Calu3 (cell line): Measurements from ENCODE around the gene BBS10. TPM values are rescaled to one million over a fixed set of nuclear protein-coding genes. Genes with fewer than 3 reads are reported as not detected.
A peak's percentile ranks its signal among the peaks of the same experiment; 100 is the strongest.
"Not testable (repeated sequence)": the region's sequence is repeated elsewhere in the genome, so short reads cannot be mapped to it uniquely, and the experiment has no call there.

ENCODE experiments used
- BruUV-seq: library from RNA; stranded (reverse); fragments of 400-500 nt; replicated peaks from 2 replicates; lab custom pipeline; 2021; lab: Mats Ljungman, UMichigan
- CTCF ChIA-PET: fragments of 300-600 bp; sonication (Branson Sonifier 250); formaldehyde crosslinking; loops from one replicate; lab custom pipeline; 2022; ENCODE audit warnings: antibody characterized with exemption; lab: Charles Lee
- DNase-seq: peaks from one replicate; pipeline ENCODE4 v3.0.0; 2022
- H3K27ac Mint-ChIP-seq: one replicate; pipeline ENCODE4 v1.8.0; 2022; ENCODE audit warnings: mixed read lengths; ENCODE audit not compliant: unreplicated experiment
- H3K27me3 Mint-ChIP-seq: one replicate; pipeline ENCODE4 v1.8.0; 2022; ENCODE audit warnings: mixed read lengths; ENCODE audit not compliant: unreplicated experiment
- H3K36me3 Mint-ChIP-seq: one replicate; pipeline ENCODE4 v1.8.0; 2022; ENCODE audit warnings: mild to moderate bottlenecking, moderate library complexity, mixed read lengths; ENCODE audit not compliant: insufficient read depth, unreplicated experiment
- H3K4me1 Mint-ChIP-seq: one replicate; pipeline ENCODE4 v1.8.0; 2022; ENCODE audit warnings: mild to moderate bottlenecking, low read depth, mixed read lengths; ENCODE audit not compliant: unreplicated experiment
- H3K4me3 Mint-ChIP-seq: one replicate; pipeline ENCODE4 v1.8.0; 2022; ENCODE audit warnings: mild to moderate bottlenecking, low read depth, moderate library complexity, mixed read lengths; ENCODE audit not compliant: unreplicated experiment
- H3K9me3 Mint-ChIP-seq: one replicate; pipeline ENCODE4 v1.8.0; 2022; ENCODE audit warnings: low read depth, mixed read lengths; ENCODE audit not compliant: unreplicated experiment
- intact Hi-C: fragments of 100-400 bp; cut with micrococcal nuclease; formaldehyde crosslinking; loops from one replicate; pipeline ENCODE4 v1.10.0; 2022; ENCODE audit not compliant: unreplicated experiment
- total RNA-seq: library from RNA; stranded (reverse); gene quantifications from 2 replicates; pipeline ENCODE4 v1.2.3, GENCODE V29; 2022
- TF ChIP-seq, protein P1 (sequence below): fragments of 200-600 bp; IDR thresholded peaks from one replicate; pipeline ENCODE4 v1.8.0; 2022; ENCODE audit warnings: antibody characterized with exemption; ENCODE audit not compliant: unreplicated experiment

The BBS10 gene
- total RNA-seq, 1 experiment from 2014 or later, result 11.7 TPM

DNA sequence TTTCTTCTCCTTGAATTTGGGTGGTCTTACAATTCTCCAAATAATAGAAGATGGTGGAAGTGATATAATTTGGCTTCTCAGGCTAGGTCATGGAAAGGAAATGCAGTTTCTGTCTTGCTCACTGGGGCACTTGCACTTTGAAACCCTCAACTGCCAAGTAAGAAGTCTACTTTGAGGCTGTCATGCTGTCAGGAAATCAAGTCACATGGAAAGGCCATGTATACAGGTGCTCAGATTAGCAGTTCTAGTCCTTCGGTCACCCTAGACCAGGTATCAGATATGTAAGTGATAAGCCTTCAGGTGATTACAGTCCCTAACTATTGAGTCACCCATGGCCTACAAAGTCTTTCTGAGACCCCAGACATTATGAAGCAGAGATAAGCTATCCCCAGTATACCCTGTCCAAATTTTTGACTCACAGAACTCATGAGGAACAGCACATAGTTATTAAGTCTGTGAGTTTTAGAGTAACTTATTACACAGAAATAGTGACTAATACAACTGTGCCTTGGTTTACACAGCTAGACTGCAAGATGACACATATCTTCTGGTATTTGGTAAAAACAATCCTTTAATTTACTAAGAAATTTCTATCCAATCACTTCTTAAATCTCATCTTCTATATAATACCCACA lies 26.3 kb upstream of the BBS10 start:
- CTCF ChIA-PET, result interaction anchor here (0.9 to 1.5 kb wide), 3 partner anchors 18 to 81 kb away, joined by 3 to 4 read pairs (median 3); no protein-coding TSS in a partner anchor

DNA sequence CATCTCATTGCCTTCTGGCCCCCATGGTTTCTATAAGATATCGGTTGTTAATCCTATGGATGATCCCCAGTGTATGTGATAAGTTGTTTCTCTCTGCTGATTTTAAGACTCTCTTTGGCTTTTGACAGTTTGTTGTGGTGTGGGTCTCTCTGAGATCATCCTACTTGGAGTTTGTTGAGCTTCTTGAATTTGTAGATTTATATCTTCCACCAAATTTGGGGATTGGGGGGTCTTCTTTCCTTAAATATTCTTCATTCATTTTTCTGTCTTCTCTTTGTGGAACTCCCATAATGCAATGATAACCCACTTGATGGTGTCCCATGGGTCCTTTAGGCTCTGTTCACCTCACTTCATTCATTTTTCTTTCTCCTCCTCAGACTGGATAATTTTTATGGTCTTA lies 20.0 kb upstream of the BBS10 start:
- H3K4me1 Mint-ChIP-seq, result peaks cover under 1% of the 10 kb centered on the region
- TF ChIP-seq, protein P1, sequence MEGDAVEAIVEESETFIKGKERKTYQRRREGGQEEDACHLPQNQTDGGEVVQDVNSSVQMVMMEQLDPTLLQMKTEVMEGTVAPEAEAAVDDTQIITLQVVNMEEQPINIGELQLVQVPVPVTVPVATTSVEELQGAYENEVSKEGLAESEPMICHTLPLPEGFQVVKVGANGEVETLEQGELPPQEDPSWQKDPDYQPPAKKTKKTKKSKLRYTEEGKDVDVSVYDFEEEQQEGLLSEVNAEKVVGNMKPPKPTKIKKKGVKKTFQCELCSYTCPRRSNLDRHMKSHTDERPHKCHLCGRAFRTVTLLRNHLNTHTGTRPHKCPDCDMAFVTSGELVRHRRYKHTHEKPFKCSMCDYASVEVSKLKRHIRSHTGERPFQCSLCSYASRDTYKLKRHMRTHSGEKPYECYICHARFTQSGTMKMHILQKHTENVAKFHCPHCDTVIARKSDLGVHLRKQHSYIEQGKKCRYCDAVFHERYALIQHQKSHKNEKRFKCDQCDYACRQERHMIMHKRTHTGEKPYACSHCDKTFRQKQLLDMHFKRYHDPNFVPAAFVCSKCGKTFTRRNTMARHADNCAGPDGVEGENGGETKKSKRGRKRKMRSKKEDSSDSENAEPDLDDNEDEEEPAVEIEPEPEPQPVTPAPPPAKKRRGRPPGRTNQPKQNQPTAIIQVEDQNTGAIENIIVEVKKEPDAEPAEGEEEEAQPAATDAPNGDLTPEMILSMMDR, result no peak

More for the DNA sequence above, 26.3 kb upstream of the BBS10 start:
- Mint-ChIP-seq H3K4me1 (peaks cover 25% of the 10 kb centered on the region), H3K27me3 (no peaks in the 10 kb centered on the region), H3K27ac (peak overlapping the region; percentile 64), H3K36me3 (no peaks in the 10 kb centered on the region), H3K9me3 (peaks cover 2% of the 10 kb centered on the region), H3K4me3 (no peak overlapping the region)
- TF ChIP-seq, protein P1, result no peak
- intact Hi-C loops, result loop anchor here (5.0 to 10.0 kb wide), 3 partner anchors 48 to 180 kb away; partner anchors contain the start of gene OSBPL8
- no TSS peak for BruUV-seq
- peak; percentile 9 for DNase-seq

DNA sequence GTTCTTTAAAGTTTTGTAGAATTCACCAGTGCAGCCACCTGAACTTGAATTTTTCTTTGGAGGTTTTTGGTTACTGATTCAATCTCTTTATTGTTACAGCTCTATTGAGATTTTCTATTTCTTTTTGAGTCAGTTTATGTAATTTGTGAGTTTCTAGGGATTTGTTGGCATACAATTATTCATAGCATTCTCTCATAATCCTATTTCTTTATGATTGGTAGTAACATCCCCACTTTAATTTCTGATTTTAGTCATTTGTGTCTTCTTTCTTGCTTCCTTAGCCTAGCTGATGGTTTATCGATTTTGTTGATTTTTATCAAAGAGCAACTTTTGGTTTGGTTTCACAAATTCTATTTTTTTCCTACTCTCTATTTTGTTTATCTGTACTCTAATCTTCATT lies 17.9 kb upstream of the BBS10 start:
- H3K4me3 Mint-ChIP-seq, result no peak overlapping the region
- peaks cover 5% of the 10 kb centered on the region for H3K9me3 Mint-ChIP-seq
- peaks cover 10% of the 10 kb centered on the region for H3K36me3 Mint-ChIP-seq
- intact Hi-C loops, result no loop called here
- CTCF ChIA-PET, result no interaction called here
- no TSS peak for BruUV-seq
- H3K27ac Mint-ChIP-seq, result no peak overlapping the region
- no peaks in the 10 kb centered on the region for H3K27me3 Mint-ChIP-seq
- no peaks in the 10 kb centered on the region for H3K4me1 Mint-ChIP-seq
- no peak for DNase-seq
- TF ChIP-seq, protein P1, result no peak

More for the DNA sequence above, 20.0 kb upstream of the BBS10 start:
- Mint-ChIP-seq H3K4me3 (no peak overlapping the region), H3K9me3 (peaks cover 5% of the 10 kb centered on the region), H3K27me3 (no peaks in the 10 kb centered on the region), H3K27ac (no peak overlapping the region), H3K36me3 (peaks cover 10% of the 10 kb centered on the region)
- DNase-seq, result no peak
- intact Hi-C loops, result no loop called here
- CTCF ChIA-PET, result no interaction called here
- BruUV-seq, result no TSS peak

DNA sequence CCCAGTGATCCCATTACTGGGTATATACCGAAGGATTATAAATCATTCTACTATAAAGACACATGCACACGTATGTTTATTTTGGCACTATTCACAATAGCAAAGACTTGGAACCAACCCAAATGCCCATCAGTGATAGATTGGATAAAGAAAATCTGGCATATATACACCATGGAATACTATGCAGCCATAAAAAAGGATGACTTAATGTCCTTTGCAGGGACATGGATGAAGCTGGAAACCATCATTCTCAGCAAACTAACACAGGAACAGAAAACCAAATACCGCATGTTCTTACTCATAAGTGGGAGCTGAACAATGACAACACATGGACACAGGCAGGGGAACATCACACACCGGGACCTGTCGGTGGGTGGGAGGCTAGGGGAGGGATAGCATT lies 15.9 kb upstream of the BBS10 start:
- not testable (repeated sequence) for H3K27me3 Mint-ChIP-seq

DNA sequence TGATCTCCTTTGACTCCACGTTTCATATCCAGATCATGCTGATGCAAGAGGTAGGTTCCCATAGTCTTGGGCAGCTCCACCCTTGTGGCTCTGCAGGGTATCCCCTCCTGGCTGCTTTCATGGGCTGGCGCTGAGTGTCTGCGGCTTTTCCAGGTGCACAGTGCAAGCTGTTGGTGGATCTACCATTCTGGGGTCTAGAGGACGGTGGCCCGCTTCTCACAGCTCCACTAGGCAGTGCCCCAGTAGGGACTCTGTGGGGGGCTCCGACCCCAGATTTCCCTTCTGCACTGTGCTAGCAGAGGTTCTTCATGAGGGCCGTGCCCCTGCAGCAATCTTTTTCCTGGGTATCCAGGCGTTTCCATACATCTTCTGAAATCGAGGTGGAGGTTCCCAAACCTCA lies 12.1 kb upstream of the BBS10 start:
- Mint-ChIP-seq H3K9me3 (no peaks in the 10 kb centered on the region), H3K4me3 (no peak overlapping the region), H3K27ac (no peak overlapping the region), H3K4me1 (peaks cover 26% of the 10 kb centered on the region), H3K27me3 (no peaks in the 10 kb centered on the region), H3K36me3 (peaks cover 5% of the 10 kb centered on the region)
- CTCF ChIA-PET, result no interaction called here
- no peak for DNase-seq
- intact Hi-C loops, result no loop called here
- TF ChIP-seq, protein P1, result no peak
- no TSS peak for BruUV-seq

More for the DNA sequence above, 15.9 kb upstream of the BBS10 start:
- intact Hi-C loops, H3K4me1 Mint-ChIP-seq, BruUV-seq, H3K27ac Mint-ChIP-seq, H3K4me3 Mint-ChIP-seq, DNase-seq, H3K9me3 Mint-ChIP-seq, H3K36me3 Mint-ChIP-seq: not testable (repeated sequence)
- CTCF ChIA-PET, result interaction anchor here (0.6 kb wide), 1 partner anchor 11 kb away, joined by 3 read pairs; no protein-coding TSS in a partner anchor
